NCI-H1105 (cell line): ENCODE results near the gene MTERF4.

Experiments
- DNase-seq: peaks from one replicate; lab custom pipeline; 2025; lab: John Stamatoyannopoulos, UW

MTERF4 gene, protein sequence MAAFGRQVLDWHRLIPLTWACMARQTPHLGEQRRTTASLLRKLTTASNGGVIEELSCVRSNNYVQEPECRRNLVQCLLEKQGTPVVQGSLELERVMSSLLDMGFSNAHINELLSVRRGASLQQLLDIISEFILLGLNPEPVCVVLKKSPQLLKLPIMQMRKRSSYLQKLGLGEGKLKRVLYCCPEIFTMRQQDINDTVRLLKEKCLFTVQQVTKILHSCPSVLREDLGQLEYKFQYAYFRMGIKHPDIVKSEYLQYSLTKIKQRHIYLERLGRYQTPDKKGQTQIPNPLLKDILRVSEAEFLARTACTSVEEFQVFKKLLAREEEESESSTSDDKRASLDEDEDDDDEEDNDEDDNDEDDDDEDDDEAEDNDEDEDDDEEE

DNA sequence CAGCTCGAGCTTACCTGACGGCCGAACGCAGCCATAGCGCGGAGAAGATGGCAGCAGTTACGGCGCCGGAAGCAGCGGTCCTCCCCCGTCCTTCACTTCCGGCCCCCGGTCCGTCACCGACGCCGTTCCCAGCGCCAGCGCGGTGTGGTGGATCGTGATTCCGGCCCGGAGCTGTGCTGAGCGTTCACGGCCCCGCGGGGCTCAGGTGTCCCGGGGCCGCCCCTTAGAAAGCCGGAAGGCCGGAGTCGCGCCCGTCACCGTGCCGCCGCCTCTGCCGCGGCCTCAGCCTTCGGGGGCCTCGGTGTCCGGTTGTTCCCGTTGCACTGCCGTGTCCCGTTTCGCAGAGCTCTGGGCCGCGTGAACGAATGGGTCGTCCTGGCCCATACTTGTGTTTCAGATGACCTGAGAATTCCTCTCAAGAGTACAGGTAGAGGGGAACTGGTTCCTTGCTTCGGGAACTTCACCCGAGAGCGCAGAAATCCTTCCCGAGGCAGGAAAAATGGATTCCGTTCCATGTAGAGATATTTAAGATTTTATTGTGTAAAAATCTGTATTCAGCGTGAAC, at the start of gene MTERF4:
TSS of gene MTERF4 (minus strand) at position 49 of the 565 bp plus-strand sequence. CDS start at position 35, 14 bp downstream.
- DNase-seq: peak; percentile 83

DNA sequence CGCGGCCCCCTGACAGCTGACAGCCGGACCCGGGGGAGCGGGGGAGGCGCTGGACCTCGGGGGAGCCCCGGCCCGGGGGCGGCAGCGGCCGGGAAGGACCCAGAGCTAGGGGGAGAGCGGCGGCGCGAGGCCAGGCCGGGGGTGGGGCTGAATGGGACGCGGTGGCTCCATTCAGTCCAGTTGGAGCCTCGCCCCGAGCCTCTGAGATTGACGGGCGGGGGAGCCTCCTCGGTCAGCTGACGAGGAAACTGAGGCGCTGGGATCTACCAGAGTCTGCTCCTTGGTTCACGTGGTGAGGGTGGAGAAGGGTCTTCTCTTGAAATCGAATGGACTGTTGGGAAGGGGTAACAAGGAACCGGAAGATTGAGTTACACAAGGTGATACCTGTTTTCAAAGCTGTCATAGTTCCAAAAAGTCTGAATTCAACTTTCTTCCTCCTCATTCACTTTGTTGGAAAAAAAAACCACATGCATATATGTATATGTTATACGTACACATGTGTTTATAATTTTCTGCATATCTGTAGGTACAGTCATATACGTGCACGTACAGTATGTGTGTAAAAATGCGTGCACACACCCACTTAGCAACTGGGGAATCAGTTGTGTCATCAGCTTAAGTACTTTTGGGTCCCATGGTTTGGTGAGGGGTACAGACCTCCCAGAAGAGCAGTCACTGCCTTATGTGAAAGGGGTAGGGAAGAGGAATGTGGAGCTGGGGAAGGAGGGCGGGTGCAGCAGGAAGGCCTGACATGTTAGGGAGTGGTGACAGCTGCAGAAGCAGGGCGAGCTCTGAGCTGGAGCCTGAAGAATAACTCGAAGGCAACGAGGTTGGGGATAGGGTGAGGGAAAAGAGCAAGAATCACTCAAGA, 48.8 kb upstream of the MTERF4 start:
- no peak for DNase-seq

DNA sequence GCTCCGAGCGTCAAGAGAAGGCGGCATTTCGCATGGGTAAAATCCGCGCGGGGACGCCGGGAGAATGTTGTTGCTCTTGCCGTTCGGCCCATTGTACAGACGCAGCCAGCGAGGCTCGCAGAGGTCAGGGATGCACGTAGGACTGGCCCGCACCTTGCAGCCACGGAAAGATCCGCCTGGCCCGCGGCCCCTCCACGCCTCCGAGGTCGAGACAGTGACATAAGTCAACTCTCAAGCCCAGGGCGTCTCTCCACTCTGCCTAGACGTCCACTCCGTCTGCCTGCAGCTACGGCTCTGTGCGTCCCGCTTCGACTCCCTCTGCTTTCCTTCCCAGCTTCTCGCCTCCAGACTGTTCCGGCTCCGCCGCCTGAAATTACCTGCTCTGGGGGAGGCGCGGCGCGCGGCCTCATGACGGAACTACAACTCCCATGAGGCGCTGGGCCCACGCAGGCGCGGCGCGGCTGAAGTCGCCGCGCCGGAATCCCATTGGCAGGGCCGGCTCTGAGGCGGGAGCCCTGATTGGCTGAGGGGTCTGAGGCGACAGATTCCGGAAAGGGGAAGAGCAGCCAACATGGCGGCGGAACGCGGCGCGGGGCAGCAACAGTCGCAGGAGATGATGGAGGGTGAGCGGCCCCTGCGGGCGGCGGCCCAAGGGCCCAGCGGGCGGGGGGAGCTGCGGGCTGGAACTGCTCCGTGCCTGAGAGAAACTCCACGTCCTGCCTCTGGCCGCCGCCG, 48.0 kb upstream of the MTERF4 start, which contains the start of gene PPP1R7:
TSS of gene PPP1R7 (plus strand) at position 543 of the 735 bp plus-strand sequence. CDS start at position 572, 29 bp downstream.
- peak; percentile 86 for DNase-seq

DNA sequence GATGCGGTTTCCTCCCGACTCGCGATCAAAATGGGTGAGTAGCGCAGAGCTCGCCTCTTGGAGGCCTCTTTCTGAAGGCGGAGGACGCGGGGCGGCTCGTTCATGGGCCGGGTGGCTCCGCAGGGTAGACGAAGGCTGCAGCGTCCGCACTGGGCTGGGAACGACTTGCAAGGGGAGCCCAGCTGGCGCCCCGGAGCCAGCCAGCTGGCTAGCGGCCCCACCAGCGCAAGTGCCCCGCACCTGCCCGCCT, 47.5 kb upstream of the MTERF4 start:
- DNase-seq: no peak

DNA sequence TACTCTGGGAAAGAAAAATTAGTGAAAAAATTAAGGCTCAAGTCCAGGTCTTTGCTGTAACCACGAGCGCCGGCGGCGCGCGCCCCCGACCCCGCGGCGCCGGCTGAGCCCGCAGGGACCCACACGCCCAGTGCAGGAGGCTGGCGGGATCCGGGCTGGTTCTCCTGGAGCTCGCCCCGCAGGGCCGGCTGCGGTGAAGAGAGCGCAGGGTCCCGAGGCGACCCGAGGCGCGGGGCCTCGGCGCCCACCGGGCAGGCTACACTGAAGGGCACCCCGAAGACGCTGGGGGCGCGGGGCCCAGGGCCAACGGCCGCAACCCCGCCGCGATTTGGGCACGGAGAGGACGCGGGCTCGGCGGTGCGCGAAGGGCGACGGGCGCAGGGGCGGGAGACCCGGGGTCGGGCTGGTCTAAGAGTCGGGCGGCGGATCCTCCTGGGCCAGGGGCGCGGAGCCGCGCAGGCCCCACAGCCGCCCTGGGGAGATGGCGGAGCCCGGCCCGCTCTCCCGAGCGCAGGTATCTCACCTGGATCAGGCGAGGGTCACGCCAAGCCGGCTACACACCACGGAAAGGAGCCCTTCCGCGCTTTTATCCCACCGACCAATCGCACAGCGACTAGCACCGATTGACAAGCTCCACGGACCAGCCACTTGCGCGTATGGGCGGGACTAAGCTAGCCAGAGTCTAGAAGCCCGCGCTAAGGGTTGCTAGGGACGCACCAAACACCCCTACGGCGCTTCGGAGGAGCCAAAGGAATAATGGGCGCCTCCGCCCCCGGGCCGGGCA, 47.0 kb upstream of the MTERF4 start, which contains the start of gene PASK:
TSS of gene PASK (minus strand) at position 582 of the 784 bp plus-strand sequence. CDS start 6,440 bp downstream, outside the sequence.
- DNase-seq: peak; percentile 96

DNA sequence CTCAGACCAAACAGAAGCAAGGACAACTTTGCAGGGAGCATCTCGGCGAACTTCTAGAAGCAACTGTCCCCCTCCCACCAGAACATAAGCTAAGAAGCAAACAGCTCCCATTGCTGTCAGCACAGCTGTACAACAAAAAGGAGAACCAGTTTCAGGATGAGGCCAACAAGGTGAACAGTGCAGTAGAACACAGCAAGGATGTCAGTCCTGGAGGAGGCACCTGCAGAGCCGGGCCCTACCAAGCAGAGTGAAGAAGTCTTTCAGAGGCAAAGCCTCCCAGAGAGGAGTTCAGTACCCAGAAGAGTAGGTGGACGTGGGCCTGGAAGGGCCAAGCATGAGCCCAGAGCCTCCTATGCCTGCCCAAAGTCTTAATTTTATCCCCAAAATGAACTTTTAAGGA, 46.2 kb upstream of the MTERF4 start:
- no peak for DNase-seq

DNA sequence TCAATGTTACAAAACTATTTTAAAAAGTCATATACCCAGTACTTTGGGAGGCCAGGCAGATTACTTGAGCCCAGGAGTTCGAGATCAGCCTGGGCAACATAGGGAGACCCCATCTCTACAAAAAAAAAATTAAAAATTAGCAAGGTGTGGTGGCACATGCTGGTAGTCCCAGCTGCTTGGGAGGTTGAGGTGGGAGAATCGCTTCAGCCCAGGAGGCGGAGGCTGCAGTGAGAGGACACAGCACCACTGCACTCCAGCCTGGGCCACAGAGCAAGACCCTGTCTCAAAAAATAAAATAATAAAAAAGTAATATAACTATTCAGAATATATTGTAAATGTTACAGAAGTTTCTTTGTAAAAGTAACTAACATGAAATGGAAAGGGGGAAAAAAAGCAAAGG, 45.2 kb upstream of the MTERF4 start:
- no peak for DNase-seq

DNA sequence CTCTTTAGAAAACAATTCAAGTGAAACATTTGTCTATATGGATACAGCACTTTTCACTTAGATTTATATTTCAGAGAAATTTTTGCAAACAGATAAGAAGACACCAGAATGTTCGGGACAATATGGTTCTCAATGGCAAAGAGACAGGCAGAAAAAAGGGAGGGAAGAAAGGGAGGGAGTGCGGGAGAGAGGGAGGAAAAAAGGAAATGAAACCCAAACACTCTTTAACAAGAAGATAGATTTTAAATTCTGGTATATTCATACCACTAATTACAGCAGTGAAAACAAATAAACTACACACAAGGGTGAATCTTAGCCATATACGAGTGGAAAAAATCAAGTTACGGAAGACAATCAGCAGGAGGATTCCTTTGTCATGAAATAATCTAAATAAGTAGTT, 44.2 kb upstream of the MTERF4 start:
- DNase-seq: no peak

DNA sequence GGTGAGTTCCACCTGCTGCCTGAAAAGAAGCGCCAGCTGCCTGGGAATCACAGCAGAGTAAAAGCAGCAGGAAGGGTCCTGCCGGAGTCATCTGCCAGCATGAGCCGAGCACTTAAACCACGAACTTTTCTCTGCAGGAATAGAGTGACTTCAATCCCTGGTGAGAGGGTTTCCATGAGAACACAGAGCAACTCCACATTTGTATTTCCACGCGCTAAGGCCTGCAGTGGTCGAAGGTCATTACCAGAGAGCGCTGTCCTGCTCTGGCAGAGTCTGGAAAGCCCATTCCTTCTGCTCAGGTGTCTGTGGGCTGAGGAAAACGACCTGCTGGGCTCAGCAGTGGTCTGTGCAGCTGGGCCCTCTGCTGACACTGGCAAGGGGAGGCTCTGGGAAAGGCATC, 40.5 kb upstream of the MTERF4 start:
- no peak for DNase-seq

DNA sequence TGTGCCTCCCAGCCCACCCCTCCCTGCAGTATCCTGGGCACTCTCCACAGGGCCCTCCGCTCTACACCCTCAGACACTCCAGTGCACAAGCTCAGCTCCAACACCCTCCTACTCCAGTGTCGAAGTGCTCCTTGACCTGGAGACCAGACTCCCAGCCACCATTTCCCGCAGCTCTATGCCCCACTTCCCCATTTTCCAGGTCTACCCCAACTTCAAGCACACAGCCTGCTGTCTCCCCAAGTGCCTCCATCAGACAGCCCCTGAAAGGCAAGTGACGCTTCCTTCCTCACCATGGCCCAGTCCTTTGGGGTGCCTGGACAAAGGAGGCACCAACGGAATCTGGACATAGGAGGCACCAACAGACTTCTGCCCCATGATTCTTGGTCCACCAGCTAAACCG, 40.0 kb upstream of the MTERF4 start:
- DNase-seq: no peak

DNA sequence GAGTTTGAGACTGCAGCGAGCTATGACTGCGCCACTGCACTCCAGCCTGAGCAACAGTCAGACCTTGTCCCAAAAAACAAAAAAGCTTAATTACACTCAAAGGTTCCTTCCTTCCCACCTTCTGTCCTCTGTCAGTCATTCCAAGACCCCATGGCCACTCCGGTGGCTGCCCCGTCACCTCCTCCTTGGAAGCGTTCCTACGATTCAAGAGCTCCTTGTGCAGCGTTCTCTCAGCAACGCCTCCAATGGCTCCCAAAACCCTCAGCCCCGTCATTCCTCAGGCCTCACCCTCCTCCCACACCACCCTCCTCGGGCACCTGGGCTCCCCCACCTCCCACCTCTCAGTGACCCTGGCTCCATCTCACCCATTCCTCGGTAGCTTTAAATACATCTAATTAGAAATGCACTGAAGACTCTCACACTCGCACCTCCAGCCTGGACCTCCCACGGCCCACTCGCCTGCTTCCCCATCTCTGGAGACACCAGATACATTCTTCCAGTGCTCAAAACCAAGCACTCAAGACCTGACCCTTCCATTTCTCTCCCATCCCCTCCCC, 39.2 kb upstream of the MTERF4 start:
- DNase-seq: no peak

DNA sequence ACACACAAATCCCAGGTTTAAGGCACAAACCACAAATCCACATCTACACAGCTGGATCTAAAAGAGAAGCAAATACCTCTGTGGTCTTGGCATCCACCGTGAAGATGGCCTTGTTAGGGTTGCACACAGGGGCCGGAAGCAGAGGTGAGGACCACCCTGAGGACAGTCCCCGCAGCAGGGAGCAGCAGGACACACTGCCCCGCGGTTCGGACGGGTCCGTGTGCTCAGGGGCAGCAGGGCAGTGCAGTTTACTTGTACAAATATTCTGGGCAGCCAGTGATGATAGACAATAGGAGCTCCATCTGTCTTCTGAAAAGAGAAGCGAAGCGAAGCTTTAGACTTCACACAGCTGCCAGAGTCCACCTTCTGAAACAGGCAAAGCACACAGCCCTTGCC, 38.4 kb upstream of the MTERF4 start:
- DNase-seq: no peak

DNA sequence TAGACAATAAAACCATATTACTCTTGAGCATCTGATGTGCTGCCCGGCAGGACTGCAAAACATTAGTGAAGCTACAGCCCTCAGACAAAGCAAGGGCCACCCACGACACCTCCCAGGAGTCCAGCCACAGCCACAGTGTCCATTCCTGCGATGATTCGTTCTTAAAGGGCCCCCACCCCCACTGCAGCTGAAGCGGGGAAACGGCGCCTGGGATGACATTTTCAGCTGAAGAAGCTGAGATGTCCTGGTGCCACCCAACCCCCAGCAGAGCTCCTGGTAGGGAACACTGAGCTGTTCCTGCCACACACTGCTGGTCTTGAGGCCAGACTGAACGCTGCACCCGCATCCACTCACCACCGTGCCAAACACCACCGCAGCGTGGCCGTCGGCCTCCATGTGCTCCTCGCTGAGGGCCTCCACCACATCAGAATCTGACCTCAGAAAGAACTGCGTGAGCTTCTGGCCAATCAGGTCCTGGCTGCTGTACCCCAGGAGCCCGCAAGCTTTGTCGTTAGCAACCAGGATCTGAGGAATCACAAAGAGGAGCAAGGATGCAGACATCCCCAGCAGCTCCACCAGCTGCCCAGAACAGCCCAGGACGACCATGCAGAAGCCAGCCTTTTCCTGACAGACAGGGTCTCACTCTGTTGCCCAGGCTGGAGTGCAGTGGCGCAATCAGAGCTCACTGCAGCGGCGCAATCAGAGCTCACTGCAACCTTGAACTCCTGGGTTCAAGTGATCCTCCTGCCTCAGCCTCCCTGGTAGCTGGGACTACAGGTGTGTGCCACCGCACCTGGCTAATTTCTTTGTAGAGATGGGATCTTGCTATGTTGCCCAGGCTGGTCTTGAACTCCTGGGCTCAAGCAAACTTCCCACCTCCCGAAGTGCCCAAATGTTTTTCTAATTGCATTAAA, 37.7 kb upstream of the MTERF4 start:
- no peak for DNase-seq

DNA sequence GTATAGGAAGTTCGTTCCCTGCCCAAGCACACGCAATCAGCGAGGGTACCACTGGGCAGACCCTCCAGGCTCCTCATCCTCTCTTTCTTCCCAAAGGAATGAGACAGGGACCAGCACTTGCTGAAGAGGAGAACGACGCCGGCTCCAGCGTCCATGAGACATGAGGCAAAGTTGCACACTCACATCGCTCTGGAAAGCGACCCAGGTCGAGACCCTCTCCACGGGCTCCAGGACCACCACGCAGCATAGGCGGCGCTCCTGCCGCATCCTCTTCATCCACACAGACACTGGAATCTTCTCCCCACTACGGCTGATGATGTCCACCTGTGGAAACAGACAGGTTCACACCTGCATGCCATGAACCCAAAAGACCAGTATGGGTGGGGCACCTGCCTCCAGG, 36.4 kb upstream of the MTERF4 start:
- DNase-seq: no peak

DNA sequence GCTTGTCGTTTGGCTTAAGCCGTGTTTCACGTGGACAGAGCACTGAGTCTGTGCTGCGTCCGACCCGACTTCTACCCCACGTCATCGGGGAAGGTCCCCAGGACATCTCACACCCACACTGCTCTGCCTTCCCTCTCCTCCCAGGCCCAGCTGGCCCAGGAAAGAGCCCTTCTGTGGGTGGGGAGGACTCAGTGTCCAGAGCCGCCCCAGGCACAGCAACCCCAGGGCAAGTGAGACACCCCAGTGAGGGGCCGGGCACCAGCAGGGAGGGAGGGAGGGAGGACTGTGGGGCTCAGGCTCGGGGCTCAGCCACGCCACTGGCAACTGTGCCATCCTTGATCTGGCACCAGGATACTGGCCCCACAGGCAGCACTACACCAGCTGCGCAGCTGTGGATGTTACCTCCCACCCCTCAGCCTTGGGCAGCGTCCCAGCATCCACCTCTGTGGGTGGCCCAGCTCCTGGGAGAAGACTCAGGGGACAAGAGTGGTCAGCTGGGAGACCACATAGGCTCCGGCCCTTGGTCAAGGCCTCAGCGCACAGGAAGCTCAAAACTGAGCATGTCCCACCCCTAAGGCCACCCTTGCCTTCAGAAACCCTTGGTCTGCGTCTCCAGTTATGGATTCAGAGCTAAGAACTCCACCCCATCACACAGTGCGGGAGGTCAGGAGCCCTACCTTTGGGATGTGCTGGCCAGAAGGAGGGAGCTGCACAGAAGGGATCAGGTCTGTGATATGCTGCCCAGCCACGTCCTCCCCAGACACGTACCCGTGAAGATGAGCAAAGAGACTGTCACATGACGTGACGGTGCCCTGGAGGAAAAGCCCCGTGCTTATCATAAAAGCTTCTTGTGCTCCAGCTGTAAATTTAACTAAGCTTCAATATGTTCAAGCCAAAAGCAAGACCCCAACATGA, 35.4 kb upstream of the MTERF4 start:
- DNase-seq: no peak

DNA sequence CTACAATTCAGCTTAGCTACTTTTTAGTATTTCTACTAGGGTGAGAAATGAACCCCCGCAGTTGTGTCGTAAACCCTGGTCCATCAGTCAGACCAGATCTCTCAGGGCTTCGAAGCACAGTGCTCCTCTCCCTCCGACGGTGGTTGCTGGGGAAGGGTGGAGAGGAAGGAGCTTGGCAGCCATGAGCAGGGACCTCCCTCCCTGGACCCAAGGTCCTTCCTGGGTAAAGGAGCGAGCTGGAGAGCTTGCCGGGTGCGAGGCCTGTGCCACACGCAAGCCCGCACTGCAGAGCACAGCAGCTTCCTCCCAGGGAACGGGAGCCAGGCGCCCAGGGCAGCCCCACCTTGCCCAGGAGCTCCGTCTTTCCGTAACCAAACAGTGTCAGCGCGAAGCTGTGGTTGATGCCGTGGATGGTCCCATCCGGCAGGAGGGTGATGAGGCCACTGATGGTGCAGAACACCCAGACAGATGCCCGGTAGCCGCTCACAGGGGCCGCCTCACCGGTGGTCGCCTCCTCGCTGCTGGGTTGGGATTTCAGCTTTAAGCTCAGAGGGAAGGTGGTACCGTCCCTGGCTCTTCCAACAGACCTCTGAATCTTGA, 34.7 kb upstream of the MTERF4 start:
- DNase-seq: no peak

DNA sequence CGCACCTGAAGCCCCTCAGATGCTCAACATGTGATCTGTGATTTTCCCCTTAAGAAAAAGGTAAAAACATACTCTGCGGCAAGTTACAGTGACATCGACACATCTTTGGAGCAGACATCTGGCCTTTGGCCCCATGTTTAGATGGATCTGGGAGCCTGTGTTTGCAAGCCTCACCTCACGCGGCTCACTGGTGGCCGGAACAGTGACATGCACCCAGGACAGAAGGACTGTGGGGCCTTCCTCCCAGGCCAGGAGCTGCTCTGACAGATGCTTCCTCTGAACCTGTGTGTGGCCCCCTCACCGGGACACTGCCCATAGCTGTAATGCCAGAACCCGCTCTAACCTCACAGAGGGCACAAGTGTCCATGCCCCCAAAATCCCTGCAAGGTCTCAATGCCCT, 34.1 kb upstream of the MTERF4 start:
- DNase-seq: no peak

DNA sequence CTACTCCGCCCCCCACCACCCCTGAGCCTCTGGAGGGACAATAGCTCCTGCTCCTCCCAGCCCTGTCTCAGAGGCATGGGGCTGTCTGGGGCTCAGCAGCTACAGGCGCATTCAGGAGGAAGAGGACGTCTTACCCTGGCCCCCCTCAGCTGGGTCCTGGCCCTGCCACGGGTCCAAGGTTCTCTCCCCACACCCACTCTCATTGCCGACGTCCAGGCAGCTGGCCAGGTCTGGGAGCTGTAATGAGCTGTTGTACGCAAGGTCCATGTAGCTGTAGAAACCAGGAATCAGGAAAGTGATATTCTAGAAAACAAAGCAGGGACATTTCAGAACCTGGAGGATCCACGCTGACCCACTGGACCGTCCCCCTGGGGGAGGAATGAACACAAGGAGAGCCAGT, 33.6 kb upstream of the MTERF4 start:
- no peak for DNase-seq

DNA sequence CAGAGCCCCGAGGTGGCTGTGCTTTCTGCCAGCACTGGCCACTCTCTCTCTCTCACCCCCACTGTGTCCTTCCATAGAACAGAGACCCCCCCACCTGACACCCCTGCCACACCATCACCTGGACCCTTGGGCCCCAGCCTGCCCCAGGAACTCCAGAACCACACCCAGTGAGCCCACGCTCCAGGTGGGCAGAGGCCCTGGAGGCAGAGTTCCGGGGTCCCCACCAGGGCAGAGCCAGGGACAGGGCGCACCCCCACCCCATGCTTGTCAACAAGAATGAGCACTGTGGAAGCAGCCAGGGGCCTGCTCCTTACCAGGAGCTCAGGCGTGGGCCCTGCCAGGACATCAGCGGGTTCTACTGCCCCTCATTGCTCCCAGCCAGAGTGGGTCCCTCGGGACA, 32.6 kb upstream of the MTERF4 start:
- DNase-seq: no peak
